OCI-LY7 (cell line): ENCODE results near the gene PRRX1. TPM values are rescaled to one million over a fixed set of nuclear protein-coding genes. Genes with fewer than 3 reads are reported as not detected.

Experiments
- BruUV-seq: library from RNA; stranded (reverse); fragments of 400-500 nt; replicated peaks from 2 replicates; lab custom pipeline; 2021; lab: Mats Ljungman, UMichigan
- CTCF ChIA-PET: fragments of 300-600 bp; sonication (Branson Sonifier 250); formaldehyde crosslinking; loops from one replicate; lab custom pipeline; 2022; ENCODE audit warnings: antibody characterized with exemption; ENCODE audit not compliant: unreplicated experiment; lab: Charles Lee
- POLR2A ChIA-PET: fragments of 300-600 bp; sonication (Branson Sonifier 250); formaldehyde crosslinking; loops from one replicate; lab custom pipeline; 2022; ENCODE audit warnings: antibody characterized with exemption; lab: Charles Lee
- DNase-seq: peaks from one replicate; pipeline ENCODE4 v3.0.0-alpha.2; 2015; ENCODE audit warnings: low spot score
- H2AFZ ChIP-seq: fragments of 200-600 bp; sonication (generic), shearing (Covaris generic); 2 replicates; pipeline ENCODE4 v1.6.1; 2014; ENCODE audit warnings: mild to moderate bottlenecking, antibody characterized with exemption, low read length, moderate library complexity
- H3K27ac ChIP-seq: fragments of 200-600 bp; sonication (generic); 2 replicates; pipeline ENCODE4 v1.5.1; 2014; ENCODE audit warnings: mixed run types, low read depth, mild to moderate bottlenecking, moderate library complexity, low read length, inconsistent platforms; ENCODE audit not compliant: poor library complexity, severe bottlenecking
- H3K36me3 ChIP-seq: fragments of 200-600 bp; sonication (generic); 2 replicates; pipeline ENCODE4 v1.6.1; 2014; ENCODE audit warnings: mild to moderate bottlenecking, antibody characterized with exemption, low read length, moderate library complexity, mixed read lengths; ENCODE audit not compliant: insufficient read depth
- H3K4me1 ChIP-seq: fragments of 200-600 bp; sonication (generic); 2 replicates; pipeline ENCODE4 v1.5.1; 2014; ENCODE audit warnings: mild to moderate bottlenecking, low read length; ENCODE audit not compliant: insufficient read depth, poor library complexity, severe bottlenecking
- H3K4me2 ChIP-seq: fragments of 200-600 bp; sonication (generic); 2 replicates; pipeline ENCODE4 v1.6.1; 2014; ENCODE audit warnings: mild to moderate bottlenecking, low read length
- H3K4me3 ChIP-seq: fragments of 200-600 bp; sonication (generic); 2 replicates; pipeline ENCODE4 v1.5.1; 2014; ENCODE audit warnings: mild to moderate bottlenecking, low read depth, low read length; ENCODE audit not compliant: poor library complexity, severe bottlenecking
- H3K79me2 ChIP-seq: fragments of 200-600 bp; sonication (generic); 2 replicates; pipeline ENCODE4 v1.6.1; 2016; ENCODE audit warnings: low read depth, mild to moderate bottlenecking, low read length, moderate library complexity, mixed read lengths; ENCODE audit not compliant: insufficient read depth
- H3K9me2 ChIP-seq: fragments of 200-600 bp; sonication (generic); 2 replicates; pipeline ENCODE4 v1.6.1; 2016; ENCODE audit warnings: mild to moderate bottlenecking, low read length, mixed read lengths; ENCODE audit not compliant: insufficient read depth
- H3K9me3 ChIP-seq: fragments of 200-600 bp; sonication (generic); 2 replicates; pipeline ENCODE4 v1.6.1; 2014; ENCODE audit warnings: mild to moderate bottlenecking, mixed run types, low read length, mixed read lengths
- H4K20me1 ChIP-seq: fragments of 200-600 bp; sonication (generic); 2 replicates; pipeline ENCODE4 v1.6.1; 2014; ENCODE audit warnings: mild to moderate bottlenecking, antibody characterized with exemption, low read length, moderate library complexity, mixed read lengths; ENCODE audit not compliant: insufficient read depth
- EZH2phosphoT487 ChIP-seq: fragments of 200-600 bp; sonication (generic); IDR thresholded peaks from 2 replicates; pipeline ENCODE4 v1.6.1; 2018; ENCODE audit warnings: low read depth, borderline replicate concordance, mild to moderate bottlenecking, mixed run types, antibody characterized with exemption, low read length, moderate library complexity, mixed read lengths
- intact Hi-C: fragments of 100-400 bp; cut with micrococcal nuclease; formaldehyde crosslinking; loops from one replicate; pipeline ENCODE4 v1.10.0; 2022; ENCODE audit not compliant: unreplicated experiment
- total RNA-seq, 2 experiments: library from RNA; depleted of rRNA in 1 of 2; stranded (reverse); fragments of >200 nt in 1 of 2; shearing (Covaris generic) in 1 of 2; gene quantifications; 2 replicates each; pipeline ENCODE4 v1.2.3, GENCODE V29; 2014 to 2022
- TF ChIP-seq, protein P1 (sequence below): fragments of 200-600 bp; sonication (generic); conservative IDR thresholded peaks from 2 replicates; pipeline ENCODE4 v1.5.1; 2014; ENCODE audit warnings: mild to moderate bottlenecking, antibody characterized with exemption, low read length, moderate library complexity, mixed read lengths

The PRRX1 gene
- total RNA-seq, 2 experiments from 2014 or later: not detected

DNA sequence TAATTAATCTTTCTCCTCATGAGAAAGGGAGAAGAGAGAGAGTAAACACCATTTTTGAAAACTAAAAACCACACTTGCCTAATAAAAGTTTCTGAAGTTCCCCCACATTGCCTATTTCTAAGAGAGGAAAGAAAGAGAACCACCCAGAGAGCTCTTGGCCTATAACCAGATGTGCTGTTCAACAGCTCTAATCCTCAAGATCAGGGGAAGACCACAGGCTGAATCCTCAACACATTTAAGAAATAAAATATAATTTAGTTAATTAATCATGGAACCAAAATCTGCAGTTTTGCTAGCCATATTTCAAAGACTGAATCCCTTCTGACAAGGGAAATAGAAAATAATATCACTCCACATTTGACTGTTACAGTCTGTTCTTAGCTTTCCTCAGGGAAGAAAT, 11.9 kb downstream of the PRRX1 start:
- Histone ChIP-seq H3K4me2 (no peak overlapping the region), H3K79me2 (no peaks in the 10 kb centered on the region), H3K4me1 (no peaks in the 10 kb centered on the region), H3K9me3 (no peaks in the 10 kb centered on the region), H3K4me3 (no peak overlapping the region), H2AFZ (no peak overlapping the region), H3K9me2 (no peaks in the 10 kb centered on the region), H4K20me1 (no peaks in the 10 kb centered on the region), H3K36me3 (no peaks in the 10 kb centered on the region), H3K27ac (no peak overlapping the region)
- ChIA-PET CTCF (no interaction called here), POLR2A (interaction anchor here (0.7 to 1.4 kb wide), 2 partner anchors 13 to 48 kb away, joined by 3 to 4 read pairs; no protein-coding TSS in a partner anchor)
- DNase-seq: no peak
- TF ChIP-seq, protein P1, sequence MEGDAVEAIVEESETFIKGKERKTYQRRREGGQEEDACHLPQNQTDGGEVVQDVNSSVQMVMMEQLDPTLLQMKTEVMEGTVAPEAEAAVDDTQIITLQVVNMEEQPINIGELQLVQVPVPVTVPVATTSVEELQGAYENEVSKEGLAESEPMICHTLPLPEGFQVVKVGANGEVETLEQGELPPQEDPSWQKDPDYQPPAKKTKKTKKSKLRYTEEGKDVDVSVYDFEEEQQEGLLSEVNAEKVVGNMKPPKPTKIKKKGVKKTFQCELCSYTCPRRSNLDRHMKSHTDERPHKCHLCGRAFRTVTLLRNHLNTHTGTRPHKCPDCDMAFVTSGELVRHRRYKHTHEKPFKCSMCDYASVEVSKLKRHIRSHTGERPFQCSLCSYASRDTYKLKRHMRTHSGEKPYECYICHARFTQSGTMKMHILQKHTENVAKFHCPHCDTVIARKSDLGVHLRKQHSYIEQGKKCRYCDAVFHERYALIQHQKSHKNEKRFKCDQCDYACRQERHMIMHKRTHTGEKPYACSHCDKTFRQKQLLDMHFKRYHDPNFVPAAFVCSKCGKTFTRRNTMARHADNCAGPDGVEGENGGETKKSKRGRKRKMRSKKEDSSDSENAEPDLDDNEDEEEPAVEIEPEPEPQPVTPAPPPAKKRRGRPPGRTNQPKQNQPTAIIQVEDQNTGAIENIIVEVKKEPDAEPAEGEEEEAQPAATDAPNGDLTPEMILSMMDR: no peak
- no peak for TF ChIP-seq EZH2phosphoT487
- intact Hi-C loops: no loop called here
- no TSS peak for BruUV-seq

DNA sequence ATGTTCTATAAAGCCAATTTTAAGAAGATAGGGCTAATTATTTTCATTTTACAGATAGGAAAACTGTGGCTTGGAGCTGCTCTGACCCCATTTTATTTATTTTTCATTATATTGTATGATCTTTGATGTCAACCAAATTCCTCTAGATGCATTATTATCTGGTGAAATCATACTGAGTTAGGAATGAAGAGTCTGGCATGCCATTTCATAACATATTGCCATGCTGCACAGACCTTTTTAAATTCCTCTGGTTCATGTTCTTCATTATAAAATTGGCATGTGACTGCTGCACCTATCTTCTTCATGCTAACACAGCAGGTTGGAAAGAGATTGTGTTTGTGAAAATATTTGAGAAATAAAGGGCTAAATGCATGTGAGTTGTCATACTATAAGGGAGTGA, 12.7 kb downstream of the PRRX1 start:
- no TSS peak for BruUV-seq
- DNase-seq: no peak
- Histone ChIP-seq H2AFZ (no peak overlapping the region), H3K79me2 (no peaks in the 10 kb centered on the region), H3K9me2 (no peaks in the 10 kb centered on the region), H3K4me1 (no peaks in the 10 kb centered on the region), H3K9me3 (no peaks in the 10 kb centered on the region), H4K20me1 (no peaks in the 10 kb centered on the region), H3K4me3 (no peak overlapping the region), H3K36me3 (no peaks in the 10 kb centered on the region), H3K4me2 (no peak overlapping the region), H3K27ac (no peak overlapping the region)
- TF ChIP-seq EZH2phosphoT487: no peak
- TF ChIP-seq, protein P1: no peak
- intact Hi-C loops: no loop called here
- ChIA-PET CTCF (no interaction called here), POLR2A (interaction anchor here (0.7 kb wide), 1 partner anchor 47 kb away, joined by 3 read pairs; no protein-coding TSS in a partner anchor)

DNA sequence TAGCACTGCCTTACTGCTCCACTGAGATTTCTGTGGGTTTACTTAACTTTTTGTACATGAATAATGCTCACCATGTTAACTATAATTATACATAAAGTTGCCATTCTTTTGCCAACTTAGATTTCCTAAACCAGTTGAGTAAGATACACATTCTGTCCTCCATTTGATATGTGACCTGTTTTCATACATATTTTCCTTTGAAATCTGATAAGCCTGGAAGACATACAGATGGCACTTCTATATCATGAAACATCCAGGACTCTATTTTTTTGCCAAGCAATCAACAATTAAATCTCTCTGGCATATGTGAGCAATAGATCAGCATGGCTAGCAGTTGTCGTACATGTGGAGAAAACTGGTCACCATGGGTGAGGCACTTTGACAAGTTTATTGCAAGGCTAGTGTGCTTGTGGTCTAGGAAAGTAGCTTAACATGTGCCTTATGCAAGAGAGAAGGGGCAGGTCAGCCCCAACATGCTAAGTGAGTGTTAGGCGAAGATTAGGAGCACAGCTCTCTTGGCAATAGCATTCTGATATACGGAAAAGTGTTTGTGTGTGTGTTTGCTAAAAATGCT, 14.2 kb downstream of the PRRX1 start:
- ChIA-PET POLR2A (no interaction called here), CTCF (no interaction called here)
- H3K27ac ChIP-seq: no peak overlapping the region
- no peaks in the 10 kb centered on the region for H3K4me1 ChIP-seq
- BruUV-seq: no TSS peak
- intact Hi-C loops: no loop called here
- no peak overlapping the region for H3K4me3 ChIP-seq
- H3K36me3 ChIP-seq: no peaks in the 10 kb centered on the region
- H3K9me2 ChIP-seq: no peaks in the 10 kb centered on the region
- H3K9me3 ChIP-seq: no peaks in the 10 kb centered on the region
- DNase-seq: no peak
- no peaks in the 10 kb centered on the region for H3K79me2 ChIP-seq
- H4K20me1 ChIP-seq: no peaks in the 10 kb centered on the region
- TF ChIP-seq, protein P1: no peak
- no peak for TF ChIP-seq EZH2phosphoT487
- no peak overlapping the region for H3K4me2 ChIP-seq
- no peak overlapping the region for H2AFZ ChIP-seq
